AG04449 (cell line): ENCODE results near the gene CD63.

Experiments
- CTCF ChIA-PET: fragments of 350-600 bp; formaldehyde crosslinking; extraction: SDS; loops from one replicate; lab custom pipeline; 2021; ENCODE audit warnings: antibody characterized with exemption; lab: Yijun Ruan, JAX
- POLR2A ChIA-PET: fragments of 400-600, 350-600 bp; formaldehyde crosslinking; extraction: SDS; loops from one replicate; lab custom pipeline; 2020; ENCODE audit warnings: antibody characterized with exemption, inconsistent platforms; lab: Yijun Ruan, JAX
- DNase-seq: peaks from one replicate; pipeline ENCODE4 v3.0.0-alpha.2; 2010; ENCODE audit warnings: low read depth, low spot score
- H3K4me3 ChIP-seq: 2 replicates; pipeline ENCODE4 v1.5.1; 2011; ENCODE audit warnings: low read depth, mild to moderate bottlenecking, control low read depth, low read length
- TF ChIP-seq, protein P1 (sequence below): IDR thresholded peaks from one replicate; pipeline ENCODE4 v1.5.1; 2011; ENCODE audit warnings: mild to moderate bottlenecking, moderate library complexity, low read length, control low read depth, inconsistent platforms; ENCODE audit not compliant: insufficient read depth; ENCODE audit errors: missing control alignments

Gene CD63

DNA sequence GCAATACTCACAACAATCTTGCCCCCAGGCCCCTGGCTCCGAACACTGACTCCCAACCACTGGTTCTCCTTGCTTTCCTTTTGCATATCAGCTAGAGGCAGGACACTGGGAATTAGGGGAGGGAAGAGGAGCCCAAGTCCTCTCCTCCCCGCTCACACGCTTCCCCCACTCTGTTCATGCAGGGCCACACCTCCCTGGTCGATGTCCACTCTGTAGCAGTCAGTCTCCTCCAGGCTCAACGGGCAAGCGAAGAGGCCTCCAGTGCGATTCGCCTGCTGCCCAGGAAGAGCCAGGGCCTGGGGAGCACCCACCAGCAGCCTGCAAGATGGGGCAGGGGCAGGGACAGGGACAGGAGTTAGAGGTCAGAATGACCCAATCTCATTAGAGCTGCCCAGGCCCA, 25.9 kb downstream of the CD63 start:
- DNase-seq, result no peak
- H3K4me3 ChIP-seq, result no peak overlapping the region
- TF ChIP-seq, protein P1, sequence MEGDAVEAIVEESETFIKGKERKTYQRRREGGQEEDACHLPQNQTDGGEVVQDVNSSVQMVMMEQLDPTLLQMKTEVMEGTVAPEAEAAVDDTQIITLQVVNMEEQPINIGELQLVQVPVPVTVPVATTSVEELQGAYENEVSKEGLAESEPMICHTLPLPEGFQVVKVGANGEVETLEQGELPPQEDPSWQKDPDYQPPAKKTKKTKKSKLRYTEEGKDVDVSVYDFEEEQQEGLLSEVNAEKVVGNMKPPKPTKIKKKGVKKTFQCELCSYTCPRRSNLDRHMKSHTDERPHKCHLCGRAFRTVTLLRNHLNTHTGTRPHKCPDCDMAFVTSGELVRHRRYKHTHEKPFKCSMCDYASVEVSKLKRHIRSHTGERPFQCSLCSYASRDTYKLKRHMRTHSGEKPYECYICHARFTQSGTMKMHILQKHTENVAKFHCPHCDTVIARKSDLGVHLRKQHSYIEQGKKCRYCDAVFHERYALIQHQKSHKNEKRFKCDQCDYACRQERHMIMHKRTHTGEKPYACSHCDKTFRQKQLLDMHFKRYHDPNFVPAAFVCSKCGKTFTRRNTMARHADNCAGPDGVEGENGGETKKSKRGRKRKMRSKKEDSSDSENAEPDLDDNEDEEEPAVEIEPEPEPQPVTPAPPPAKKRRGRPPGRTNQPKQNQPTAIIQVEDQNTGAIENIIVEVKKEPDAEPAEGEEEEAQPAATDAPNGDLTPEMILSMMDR, result no peak
- CTCF ChIA-PET, result interaction anchor here (0.7 kb wide), 1 partner anchor 10 kb away, joined by 3 read pairs; no protein-coding TSS in a partner anchor
- POLR2A ChIA-PET, result no interaction called here

DNA sequence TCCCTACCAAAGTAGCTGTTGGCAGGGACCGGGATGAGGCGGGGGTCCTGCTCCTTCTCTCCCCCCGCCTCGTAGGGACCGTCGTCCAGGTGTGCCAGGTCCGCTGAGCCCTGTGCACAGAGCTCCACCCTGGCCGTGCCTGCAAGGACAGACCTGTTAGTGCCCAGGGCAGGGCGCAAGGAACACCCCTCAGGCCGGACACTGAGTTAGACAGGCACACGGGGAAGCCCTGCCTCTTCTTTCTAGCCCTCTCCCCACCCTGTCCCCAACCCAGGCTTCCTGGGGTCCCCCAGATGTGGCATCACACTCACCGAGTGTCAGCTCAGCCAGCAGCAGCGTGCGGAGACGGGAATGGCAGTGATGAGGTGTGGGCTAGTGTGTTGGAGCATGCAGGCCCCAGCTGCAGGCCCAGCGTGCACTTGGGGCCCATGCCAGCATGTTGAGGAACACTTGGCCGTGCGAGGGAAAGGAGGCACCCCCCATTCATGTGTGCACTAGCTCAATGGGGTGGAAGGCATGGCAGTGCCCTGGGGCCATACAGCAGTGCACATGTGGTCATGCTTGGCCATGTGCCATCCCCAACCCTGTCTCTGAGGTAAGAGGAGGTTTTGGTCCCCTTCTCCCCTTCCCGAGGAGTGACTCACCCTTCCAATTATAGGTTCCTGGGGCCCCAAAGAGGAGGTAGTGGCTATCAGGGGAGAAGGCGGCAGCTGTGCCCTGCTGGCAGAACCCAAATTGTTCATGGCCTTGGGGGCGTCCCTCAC, 28.4 kb downstream of the CD63 start:
- CTCF ChIA-PET, result interaction anchor here (1.6 kb wide), 1 partner anchor 512 kb away, joined by 3 read pairs; no protein-coding TSS in a partner anchor
- TF ChIP-seq, protein P1, result no peak
- no peak overlapping the region for H3K4me3 ChIP-seq
- DNase-seq, result no peak
- POLR2A ChIA-PET, result no interaction called here

DNA sequence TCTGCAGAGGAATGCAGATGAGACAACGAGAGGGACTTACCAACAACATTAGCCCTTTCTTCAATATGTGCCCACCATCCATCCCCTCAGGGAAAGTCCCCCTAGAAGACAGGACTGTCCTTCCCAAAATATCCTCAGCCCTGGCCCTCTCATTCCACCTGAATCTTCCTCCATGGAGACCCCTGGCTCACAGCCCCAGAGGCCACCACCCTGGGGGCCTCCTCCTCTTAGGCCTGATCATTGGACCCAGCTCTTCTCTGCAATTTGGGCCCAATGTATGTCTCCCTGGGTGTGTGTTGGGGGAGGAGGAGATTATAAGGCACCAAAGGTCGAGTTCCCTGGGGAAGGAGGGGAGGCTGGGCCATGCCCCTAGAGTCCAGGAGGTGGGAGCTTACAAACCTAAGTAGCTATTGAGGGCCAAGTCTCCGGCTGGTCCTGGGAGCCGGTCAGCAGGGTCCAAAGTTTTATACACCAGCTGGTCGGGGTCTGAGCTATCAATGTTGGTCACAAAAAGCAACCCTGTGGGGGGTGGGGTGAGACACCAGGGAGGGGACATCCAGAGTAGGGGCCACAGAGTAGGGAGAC, 29.2 kb downstream of the CD63 start:
- ChIA-PET POLR2A (no interaction called here), CTCF (interaction anchor here (1.6 kb wide), 1 partner anchor 511 kb away, joined by 3 read pairs; no protein-coding TSS in a partner anchor)
- DNase-seq, result no peak
- H3K4me3 ChIP-seq, result no peak overlapping the region
- TF ChIP-seq, protein P1, result no peak

DNA sequence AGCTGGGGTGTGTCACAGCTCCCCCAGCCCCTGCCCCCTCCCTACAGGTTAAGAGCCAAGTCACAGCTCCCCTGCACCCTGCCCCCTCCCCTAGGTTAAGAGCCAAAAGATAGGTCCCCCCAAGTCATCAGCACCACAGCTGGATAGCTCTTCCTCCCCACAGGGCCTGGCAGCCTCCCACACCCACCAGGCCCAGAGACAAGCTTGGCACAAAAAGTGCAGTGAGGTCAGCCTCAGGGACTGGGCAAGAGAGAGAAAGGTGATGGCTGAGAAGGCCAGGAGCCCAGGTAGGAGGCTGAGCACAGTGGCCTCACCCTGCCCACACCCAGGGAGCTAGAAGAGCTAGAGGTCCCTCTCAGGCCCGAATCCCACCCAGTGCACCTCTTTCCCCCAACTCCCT, 29.8 kb downstream of the CD63 start:
- CTCF ChIA-PET, result interaction anchor here (1.6 kb wide), 1 partner anchor 510 kb away, joined by 3 read pairs; no protein-coding TSS in a partner anchor
- no peak for DNase-seq
- POLR2A ChIA-PET, result no interaction called here
- H3K4me3 ChIP-seq, result no peak overlapping the region
- TF ChIP-seq, protein P1, result no peak

DNA sequence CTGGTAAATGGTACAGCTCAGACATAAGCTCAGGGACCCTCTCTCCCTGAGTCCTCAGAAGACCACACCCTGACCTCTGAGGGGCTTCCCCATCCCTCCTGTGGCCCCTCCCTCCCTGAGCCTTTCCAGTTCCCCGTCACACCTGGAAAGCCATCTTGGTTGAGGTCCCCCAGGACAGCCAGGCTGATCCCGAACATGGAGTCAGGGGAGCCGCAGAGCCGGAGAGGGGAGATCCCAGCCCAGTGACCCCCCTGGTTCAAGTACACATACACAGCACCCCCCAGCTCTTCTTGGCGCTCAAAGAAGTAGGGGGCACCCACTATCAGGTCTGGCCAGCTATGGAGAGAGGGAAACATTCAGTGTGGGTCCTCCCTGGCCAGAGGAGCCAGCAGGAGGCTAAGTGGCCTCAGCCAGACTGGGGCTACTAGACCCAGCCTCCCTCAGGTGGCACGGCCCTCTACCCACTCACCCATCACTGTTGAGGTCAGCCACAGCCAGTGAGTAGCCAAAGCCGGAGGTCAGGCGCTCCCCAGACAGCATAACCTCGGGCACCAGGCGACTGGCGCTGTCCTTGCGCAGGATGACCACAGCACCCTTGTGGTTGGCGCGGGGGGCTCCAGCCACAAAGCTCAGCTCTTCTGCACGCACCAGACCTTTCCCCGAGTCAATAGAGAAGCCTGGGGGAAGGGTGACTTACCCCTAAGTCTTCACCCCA, 30.4 kb downstream of the CD63 start:
- no peak overlapping the region for H3K4me3 ChIP-seq
- DNase-seq, result no peak
- TF ChIP-seq, protein P1, result no peak
- ChIA-PET POLR2A (no interaction called here), CTCF (interaction anchor here (1.1 to 1.6 kb wide), 2 partner anchors 17 to 510 kb away, joined by 3 read pairs; a partner anchor contains a TSS)
